Testis (tissue), 2 donors: ENCODE measurements around the gene AFF1.

Experiments used
- POLR2A ChIP-seq: fragments of 450-650 bp; IDR thresholded peaks from one replicate; pipeline ENCODE4 v1.6.1; 2017; ENCODE audit warnings: antibody characterized with exemption, mild to moderate bottlenecking, moderate library complexity
- TF ChIP-seq, protein P1 (sequence below), 3 experiments: fragments of 450-650 bp in 2 of 3; fragments of 200-600 bp in 1 of 3; sonication (generic) in 1 of 3; IDR thresholded peaks; one replicate each; pipeline ENCODE4 v1.5.1; 2016 to 2019; ENCODE audit warnings: antibody characterized with exemption in 3 of 3, mild to moderate bottlenecking in 2 of 3, moderate library complexity in 1 of 3

DNA sequence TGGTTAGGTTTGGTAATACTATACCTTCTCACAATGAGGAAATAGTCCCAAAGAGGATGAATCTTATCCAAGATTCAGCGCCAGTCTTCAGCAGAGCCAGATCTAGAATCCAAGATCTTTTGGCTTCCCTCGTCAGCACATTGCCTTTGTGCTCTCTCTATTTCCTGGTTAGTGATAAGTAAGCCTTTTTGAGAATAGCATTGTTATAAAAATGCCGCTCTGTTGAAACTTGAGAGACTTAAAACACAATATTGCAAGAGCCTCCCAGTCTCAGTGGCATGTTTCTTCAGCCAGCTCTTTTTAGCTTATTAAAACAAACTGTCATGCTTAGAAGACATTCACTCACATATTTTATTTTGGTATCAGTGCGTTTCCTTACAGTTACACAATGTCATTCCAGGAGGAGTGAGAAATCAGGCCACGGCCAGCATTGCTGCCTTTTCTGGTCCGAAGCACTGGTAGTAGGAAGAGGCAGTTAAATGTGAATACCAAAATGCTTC is 144.2 kb downstream of the AFF1 start:
- TF ChIP-seq, protein P1, sequence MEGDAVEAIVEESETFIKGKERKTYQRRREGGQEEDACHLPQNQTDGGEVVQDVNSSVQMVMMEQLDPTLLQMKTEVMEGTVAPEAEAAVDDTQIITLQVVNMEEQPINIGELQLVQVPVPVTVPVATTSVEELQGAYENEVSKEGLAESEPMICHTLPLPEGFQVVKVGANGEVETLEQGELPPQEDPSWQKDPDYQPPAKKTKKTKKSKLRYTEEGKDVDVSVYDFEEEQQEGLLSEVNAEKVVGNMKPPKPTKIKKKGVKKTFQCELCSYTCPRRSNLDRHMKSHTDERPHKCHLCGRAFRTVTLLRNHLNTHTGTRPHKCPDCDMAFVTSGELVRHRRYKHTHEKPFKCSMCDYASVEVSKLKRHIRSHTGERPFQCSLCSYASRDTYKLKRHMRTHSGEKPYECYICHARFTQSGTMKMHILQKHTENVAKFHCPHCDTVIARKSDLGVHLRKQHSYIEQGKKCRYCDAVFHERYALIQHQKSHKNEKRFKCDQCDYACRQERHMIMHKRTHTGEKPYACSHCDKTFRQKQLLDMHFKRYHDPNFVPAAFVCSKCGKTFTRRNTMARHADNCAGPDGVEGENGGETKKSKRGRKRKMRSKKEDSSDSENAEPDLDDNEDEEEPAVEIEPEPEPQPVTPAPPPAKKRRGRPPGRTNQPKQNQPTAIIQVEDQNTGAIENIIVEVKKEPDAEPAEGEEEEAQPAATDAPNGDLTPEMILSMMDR (IDR thresholded peaks at IDR 0.05), result no peak
- no peak for TF ChIP-seq POLR2A
